Vagina (tissue), 2 donors: Measurements from ENCODE around the gene MAOB. TPM values are rescaled to one million over a fixed set of nuclear protein-coding genes. Genes with fewer than 3 reads are reported as not detected.

ENCODE experiments used
- DNase-seq, 2 donors: peaks; one replicate each; pipeline ENCODE4 v3.0.0-alpha.2; 2017; ENCODE audit errors: extremely low spot score in 2 of 2
- H3K27ac ChIP-seq: fragments of 200-600 bp; sonication (generic); one replicate; pipeline ENCODE4 v1.5.1; 2019
- H3K27me3 ChIP-seq: fragments of 200-600 bp; sonication (generic); one replicate; pipeline ENCODE4 v1.5.1; 2019
- H3K36me3 ChIP-seq, 2 donors: fragments of 200-600 bp; sonication (generic); one replicate each; pipeline ENCODE4 v1.5.1; 2017 to 2019
- H3K4me1 ChIP-seq: fragments of 200-600 bp; sonication (generic); one replicate; pipeline ENCODE4 v1.5.1; 2019
- H3K4me3 ChIP-seq, 2 donors: fragments of 200-600 bp; sonication (generic); 1 replicate in 1 of 2; 2 replicates in 1 of 2; pipeline ENCODE4 v1.5.1; 2016 to 2019
- H3K9me3 ChIP-seq: fragments of 200-600 bp; sonication (generic); one replicate; pipeline ENCODE4 v1.5.1; 2019
- CTCF ChIP-seq, 3 experiments: fragments of 450-650 bp in 2 of 3; fragments of 200-600 bp in 1 of 3; sonication (generic) in 1 of 3; IDR thresholded peaks; one replicate each; pipeline ENCODE4 v1.5.1; 2017 to 2019; ENCODE audit warnings: antibody characterized with exemption in 3 of 3, mild to moderate bottlenecking in 2 of 3, moderate library complexity in 2 of 3
- POLR2A ChIP-seq, 2 donors: fragments of 450-650 bp; IDR thresholded peaks; one replicate each; pipeline ENCODE4 v1.6.1; 2017; ENCODE audit warnings: antibody characterized with exemption in 2 of 2, mild to moderate bottlenecking in 2 of 2, moderate library complexity in 2 of 2
- POLR2AphosphoS5 ChIP-seq, 2 donors: sonication (generic); formaldehyde crosslinking; IDR thresholded peaks; one replicate each; pipeline ENCODE4 v1.9.0; 2017; ENCODE audit warnings: antibody characterized with exemption in 2 of 2, mild to moderate bottlenecking in 2 of 2, low read depth in 1 of 2; ENCODE audit not compliant: insufficient read depth in 1 of 2
- intact Hi-C: fragments of 100-400 bp; cut with DNase I; formaldehyde crosslinking; loops from one replicate; pipeline ENCODE4 v1.15.1; 2023
- total RNA-seq: library from RNA; depleted of rRNA; stranded (reverse); fragments of >200 nt; gene quantifications from one replicate; pipeline ENCODE4 v1.2.3, GENCODE V29; 2016

Gene MAOB
- total RNA-seq, 1 donor from 2014 or later = 13.8 TPM

GRCh38 chrX:43813319-43813718 lies 68.9 kb downstream of the MAOB start:
- Histone ChIP-seq H3K4me3 (no peak overlapping the region), H3K27me3 (no peaks in the 10 kb centered on the region), H3K4me1 (no peaks in the 10 kb centered on the region), H3K27ac (no peak overlapping the region), H3K9me3 (no peaks in the 10 kb centered on the region), H3K36me3 (no peaks in the 10 kb centered on the region)
- no peak for TF ChIP-seq POLR2A (IDR thresholded peaks at IDR 0.05)
- no peak for TF ChIP-seq POLR2AphosphoS5 (IDR thresholded peaks at IDR 0.05; ENCODE audit: insufficient read depth in 1 of 2, low read depth in 1 of 2)
- no peak for TF ChIP-seq CTCF (IDR thresholded peaks at IDR 0.05)
- intact Hi-C loops = no loop called here
- no peak for DNase-seq

DNA sequence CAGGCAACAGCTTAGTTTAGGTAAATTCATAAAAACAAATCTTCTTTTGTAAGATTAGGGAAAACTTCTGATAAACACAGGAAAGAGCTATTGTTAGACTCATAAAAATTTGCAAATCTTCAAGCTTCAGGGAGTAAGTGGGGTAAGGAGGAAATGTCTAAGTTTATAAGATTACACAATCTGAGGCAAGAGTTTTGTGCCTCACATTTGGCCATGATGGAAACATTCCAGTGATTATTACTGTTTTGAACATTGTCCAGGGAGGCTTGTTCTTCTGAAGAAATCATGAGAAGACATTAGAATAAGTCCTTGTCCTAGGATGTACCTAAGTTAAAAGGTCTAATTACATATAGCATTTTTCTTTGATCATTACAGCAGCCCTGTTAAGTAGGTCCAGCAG lies 72.8 kb downstream of the MAOB start:
- intact Hi-C loops = no loop called here
- H3K4me3 ChIP-seq = no peak overlapping the region
- no peaks in the 10 kb centered on the region for H3K9me3 ChIP-seq
- no peaks in the 10 kb centered on the region for H3K4me1 ChIP-seq
- DNase-seq = no peak
- no peak overlapping the region for H3K27ac ChIP-seq
- H3K27me3 ChIP-seq = no peaks in the 10 kb centered on the region
- H3K36me3 ChIP-seq = no peaks in the 10 kb centered on the region
- no peak for TF ChIP-seq POLR2A (IDR thresholded peaks at IDR 0.05)
- TF ChIP-seq CTCF (IDR thresholded peaks at IDR 0.05) = no peak
- TF ChIP-seq POLR2AphosphoS5 (IDR thresholded peaks at IDR 0.05; ENCODE audit: insufficient read depth in 1 of 2, low read depth in 1 of 2) = peak; percentile 14 to 53

DNA sequence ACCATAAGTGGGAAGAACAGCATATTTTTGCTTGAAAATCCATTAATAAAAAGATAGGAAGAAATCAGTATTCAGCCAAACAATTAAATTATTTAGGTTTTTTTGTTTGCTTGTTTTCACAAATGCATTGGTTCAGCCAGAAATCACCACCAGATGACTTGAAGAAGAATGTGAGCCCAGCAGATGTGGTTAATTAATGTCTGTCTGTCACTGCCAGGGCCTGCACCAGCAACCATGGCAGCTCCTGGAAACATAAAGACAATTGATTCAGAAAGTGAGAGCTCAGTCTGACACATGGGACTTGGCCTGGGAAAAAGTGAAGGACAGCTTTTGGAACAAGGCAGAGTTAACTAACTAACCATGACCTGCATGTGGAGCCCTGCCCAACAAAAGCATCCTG lies 74.0 kb downstream of the MAOB start:
- intact Hi-C loops = no loop called here
- Histone ChIP-seq H3K4me1 (no peaks in the 10 kb centered on the region), H3K27ac (peak overlapping the region; percentile 22), H3K36me3 (no peaks in the 10 kb centered on the region), H3K4me3 (no peak overlapping the region), H3K9me3 (no peaks in the 10 kb centered on the region), H3K27me3 (no peaks in the 10 kb centered on the region)
- TF ChIP-seq POLR2AphosphoS5 (IDR thresholded peaks at IDR 0.05; ENCODE audit: insufficient read depth in 1 of 2, low read depth in 1 of 2) (no peak), CTCF (IDR thresholded peaks at IDR 0.05) (no peak), POLR2A (IDR thresholded peaks at IDR 0.05) (no peak)
- DNase-seq = no peak

DNA sequence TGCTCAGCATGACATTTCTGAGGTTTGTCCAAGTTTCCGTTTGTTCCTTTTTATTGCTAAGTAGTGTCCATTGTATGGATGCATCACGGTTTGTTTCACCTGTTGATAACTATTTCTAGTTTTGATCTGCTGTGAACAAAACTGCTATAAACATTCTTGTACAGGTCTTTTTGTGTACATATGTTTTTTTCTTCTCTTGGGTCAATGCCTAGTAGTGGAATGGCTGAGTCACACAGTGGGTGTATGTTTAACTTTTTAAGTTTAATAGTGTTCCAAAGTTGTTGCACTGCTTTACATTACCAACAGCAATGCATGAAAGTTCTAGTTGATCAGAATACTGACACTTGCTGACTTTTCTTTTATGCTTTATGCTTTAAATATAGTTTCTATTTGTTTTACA lies 76.7 kb downstream of the MAOB start:
- DNase-seq = no peak
- Histone ChIP-seq H3K36me3 (no peaks in the 10 kb centered on the region), H3K27ac (no peak overlapping the region), H3K4me3 (no peak overlapping the region), H3K9me3 (no peaks in the 10 kb centered on the region), H3K4me1 (no peaks in the 10 kb centered on the region), H3K27me3 (no peaks in the 10 kb centered on the region)
- intact Hi-C loops = no loop called here
- TF ChIP-seq POLR2AphosphoS5 (IDR thresholded peaks at IDR 0.05; ENCODE audit: insufficient read depth in 1 of 2, low read depth in 1 of 2) = no peak
- no peak for TF ChIP-seq POLR2A (IDR thresholded peaks at IDR 0.05)
- no peak for TF ChIP-seq CTCF (IDR thresholded peaks at IDR 0.05)

DNA sequence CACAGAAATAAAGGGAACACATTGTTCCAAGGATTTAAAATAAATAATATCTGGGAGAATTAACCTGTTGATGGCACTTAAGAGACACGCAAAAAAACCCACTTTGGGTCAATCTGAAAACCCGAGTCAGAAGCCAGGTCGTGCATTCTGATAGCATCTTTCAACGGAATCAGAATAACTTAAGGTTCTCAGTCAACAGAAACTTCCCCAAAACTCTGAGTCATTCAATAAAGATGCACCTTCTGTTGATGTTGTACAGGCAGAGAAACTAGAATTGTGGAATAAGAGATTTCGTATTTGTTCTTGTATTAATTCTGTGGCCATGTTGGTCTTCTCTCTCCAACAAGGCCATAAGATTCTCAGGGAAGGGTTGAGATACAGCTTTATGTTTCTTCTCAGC lies 78.2 kb downstream of the MAOB start:
- Histone ChIP-seq H3K9me3 (no peaks in the 10 kb centered on the region), H3K27ac (no peak overlapping the region), H3K27me3 (no peaks in the 10 kb centered on the region), H3K36me3 (no peaks in the 10 kb centered on the region), H3K4me3 (no peak overlapping the region), H3K4me1 (no peaks in the 10 kb centered on the region)
- DNase-seq = no peak
- intact Hi-C loops = no loop called here
- TF ChIP-seq CTCF (IDR thresholded peaks at IDR 0.05) = no peak
- TF ChIP-seq POLR2A (IDR thresholded peaks at IDR 0.05) = no peak
- no peak for TF ChIP-seq POLR2AphosphoS5 (IDR thresholded peaks at IDR 0.05; ENCODE audit: insufficient read depth in 1 of 2, low read depth in 1 of 2)
